ENCODE measurements around the gene DBH.

GRCh38 chr9:133591985-133592384 is 44.2 kb upstream of the DBH start:
- TF ChIP-seq NR3C1 (CRISPR knock-in tag; IDR thresholded peaks at IDR 0.05) = no peak
- no peak for TF ChIP-seq RFX5 (IDR thresholded peaks at IDR 0.05; ENCODE audit: low read depth, low read length)
- TF ChIP-seq CHD2 (IDR thresholded peaks at IDR 0.05; ENCODE audit: low read depth, low read length) = no peak
- TF ChIP-seq SMAD1 (CRISPR knock-in tag; IDR thresholded peaks at IDR 0.05; ENCODE audit: borderline replicate concordance, low read depth) = no peak
- no peak for TF ChIP-seq FOXO4 (CRISPR knock-in tag; conservative IDR thresholded peaks at IDR 0.05)
- TF ChIP-seq SKI (IDR thresholded peaks at IDR 0.05; ENCODE audit: partially characterized antibody) = no peak
- TF ChIP-seq NFIC (IDR thresholded peaks at IDR 0.05; ENCODE audit: low read length) = no peak
- no peak for TF ChIP-seq RAD21 (CRISPR knock-in tag; IDR thresholded peaks at IDR 0.05)
- no peak for TF ChIP-seq RBFOX2 (IDR thresholded peaks at IDR 0.05; ENCODE audit: low read depth, low read length)
- no peak for TF ChIP-seq RBM22 (optimal IDR thresholded peaks at IDR 0.05; ENCODE audit: low read length)

Data from HepG2 (cell line).